ENCODE results near the gene FAM170B. TPM values are rescaled to one million over a fixed set of nuclear protein-coding genes. Genes with fewer than 3 reads are reported as not detected.

Gene FAM170B
- total RNA-seq, 5 donors from 2014 or later (not counting 1 experiment from before 2014, with no cell fraction given), result 0.16 TPM; not detected in 4

DNA sequence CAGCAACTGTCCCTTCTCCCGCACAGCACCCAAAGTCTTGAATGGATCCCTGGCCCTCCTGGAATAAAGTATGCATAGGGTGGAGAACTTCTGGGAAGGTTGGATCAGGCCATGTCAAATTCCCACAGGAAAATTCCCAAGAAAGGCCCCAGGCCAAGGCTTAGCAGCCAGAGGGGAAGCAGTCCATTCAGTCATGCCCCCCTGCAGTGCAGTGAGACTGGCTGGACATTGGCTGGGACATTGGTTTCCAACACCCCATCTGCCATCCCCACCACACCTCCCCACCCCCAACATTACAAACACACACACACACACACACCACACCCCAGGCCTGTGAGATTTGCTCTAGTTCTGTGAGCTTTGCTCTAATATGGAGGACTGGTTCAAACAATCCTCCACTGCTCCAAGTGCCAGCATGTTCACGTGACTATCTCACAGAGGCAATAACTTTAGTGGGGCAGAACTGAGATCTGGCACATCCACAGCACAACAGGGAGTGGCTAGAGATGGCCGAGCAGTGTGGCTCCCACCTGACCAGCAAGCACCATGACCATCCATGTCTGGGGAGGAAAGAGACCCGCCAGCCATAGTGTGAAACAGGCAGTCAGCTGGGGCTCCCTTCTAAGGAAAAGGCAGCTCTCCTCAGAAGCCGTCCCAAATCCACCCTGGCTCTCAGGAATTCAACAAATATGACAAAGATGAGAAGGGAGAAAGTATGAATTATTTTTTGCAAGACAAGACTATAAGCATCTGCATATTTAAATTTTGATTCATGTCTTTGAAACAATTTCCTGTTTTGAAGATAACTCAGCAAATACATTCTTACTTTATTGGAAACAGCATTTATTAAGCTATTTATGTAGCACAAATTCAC lies 6.7 kb upstream of the FAM170B start:
- peaks cover 2 to 6% of the 10 kb centered on the region in 2 donors for H3K27me3 Mint-ChIP-seq
- 70% methylated on average over 2 of the region's 5 CpGs for WGBS (ENCODE audit: insufficient coverage)
- POLR2A ChIA-PET, result no interaction called here
- no peak overlapping the region for H3K4me3 Mint-ChIP-seq
- peaks cover 0 to 5% (median 0%) of the 10 kb centered on the region in 3 donors for H3K4me1 Mint-ChIP-seq
- ATAC-seq (replicated peaks in 1 of 4) (no peak), DNase-seq (no peak)
- H3K27ac ChIP-seq (ENCODE audit: low read length), result no peak overlapping the region
- no peaks in the 10 kb centered on the region for H3K36me3 ChIP-seq (ENCODE audit: control insufficient read depth in 2 of 2, extremely low read depth in 1 of 2, insufficient read depth in 1 of 2, low read length in 1 of 2)
- no peak overlapping the region for H3K27ac Mint-ChIP-seq
- peaks cover 0 to 4% (median 2%) of the 10 kb centered on the region in 3 donors for H3K9me3 Mint-ChIP-seq
- H3K27me3 ChIP-seq (replicated peaks in 1 of 2; ENCODE audit: control insufficient read depth in 2 of 2, extremely low read depth in 1 of 2, insufficient read depth in 2 of 2, low read length in 1 of 2), result peaks cover 0 to 14% of the 10 kb centered on the region in 2 experiments
- H3K36me3 Mint-ChIP-seq, result no peaks in the 10 kb centered on the region
- H3K9me3 ChIP-seq, result no peaks in the 10 kb centered on the region
- H3K4me1 ChIP-seq (ENCODE audit: control insufficient read depth in 1 of 2, extremely low read depth in 1 of 2, insufficient read depth in 2 of 2, low read length in 2 of 2), result no peaks in the 10 kb centered on the region
- no peak overlapping the region for H3K4me3 ChIP-seq (ENCODE audit: control insufficient read depth in 1 of 2, extremely low read depth in 1 of 2, low read length in 1 of 2)
- CTCF ChIA-PET, result no interaction called here

DNA sequence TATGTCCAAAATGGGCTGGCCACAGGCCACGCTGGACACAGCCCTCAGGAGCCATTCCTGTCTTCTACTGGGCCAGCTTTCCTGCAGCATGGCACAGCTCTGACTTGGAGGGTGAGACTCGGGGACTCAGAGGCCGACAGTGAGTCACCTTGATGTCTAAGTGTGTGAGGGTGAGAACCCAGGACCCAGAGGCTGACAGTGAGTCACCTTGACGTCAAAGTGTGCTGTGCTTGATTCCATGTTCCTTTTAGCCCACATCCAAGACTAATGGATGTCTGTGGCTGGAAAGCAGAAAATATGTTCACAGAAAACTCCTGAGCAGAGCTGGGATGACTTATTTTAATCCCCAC lies 6.0 kb upstream of the FAM170B start:
- H3K4me3 Mint-ChIP-seq, result no peak overlapping the region
- peaks cover 3 to 12% of the 10 kb centered on the region in 2 donors for H3K27me3 Mint-ChIP-seq
- Histone ChIP-seq H3K4me3 (ENCODE audit: control insufficient read depth in 1 of 2, extremely low read depth in 1 of 2, low read length in 1 of 2) (no peak overlapping the region), H3K36me3 (ENCODE audit: control insufficient read depth in 2 of 2, extremely low read depth in 1 of 2, insufficient read depth in 1 of 2, low read length in 1 of 2) (no peaks in the 10 kb centered on the region), H3K4me1 (ENCODE audit: control insufficient read depth in 1 of 2, extremely low read depth in 1 of 2, insufficient read depth in 2 of 2, low read length in 2 of 2) (no peaks in the 10 kb centered on the region), H3K27me3 (replicated peaks in 1 of 2; ENCODE audit: control insufficient read depth in 2 of 2, extremely low read depth in 1 of 2, insufficient read depth in 2 of 2, low read length in 1 of 2) (peaks cover 0 to 11% of the 10 kb centered on the region in 2 experiments), H3K9me3 (no peaks in the 10 kb centered on the region), H3K27ac (ENCODE audit: low read length) (no peak overlapping the region)
- peaks cover 0 to 4% (median 2%) of the 10 kb centered on the region in 3 donors for H3K9me3 Mint-ChIP-seq
- peaks cover 0 to 9% (median 0%) of the 10 kb centered on the region in 3 donors for H3K4me1 Mint-ChIP-seq
- H3K27ac Mint-ChIP-seq, result no peak overlapping the region
- H3K36me3 Mint-ChIP-seq, result no peaks in the 10 kb centered on the region
- CTCF ChIA-PET, result no interaction called here
- POLR2A ChIA-PET, result no interaction called here
- DNase-seq (no peak), ATAC-seq (replicated peaks in 1 of 4) (no peak)
- 53% methylated on average over 2 of the region's 4 CpGs for WGBS (ENCODE audit: insufficient coverage)

DNA sequence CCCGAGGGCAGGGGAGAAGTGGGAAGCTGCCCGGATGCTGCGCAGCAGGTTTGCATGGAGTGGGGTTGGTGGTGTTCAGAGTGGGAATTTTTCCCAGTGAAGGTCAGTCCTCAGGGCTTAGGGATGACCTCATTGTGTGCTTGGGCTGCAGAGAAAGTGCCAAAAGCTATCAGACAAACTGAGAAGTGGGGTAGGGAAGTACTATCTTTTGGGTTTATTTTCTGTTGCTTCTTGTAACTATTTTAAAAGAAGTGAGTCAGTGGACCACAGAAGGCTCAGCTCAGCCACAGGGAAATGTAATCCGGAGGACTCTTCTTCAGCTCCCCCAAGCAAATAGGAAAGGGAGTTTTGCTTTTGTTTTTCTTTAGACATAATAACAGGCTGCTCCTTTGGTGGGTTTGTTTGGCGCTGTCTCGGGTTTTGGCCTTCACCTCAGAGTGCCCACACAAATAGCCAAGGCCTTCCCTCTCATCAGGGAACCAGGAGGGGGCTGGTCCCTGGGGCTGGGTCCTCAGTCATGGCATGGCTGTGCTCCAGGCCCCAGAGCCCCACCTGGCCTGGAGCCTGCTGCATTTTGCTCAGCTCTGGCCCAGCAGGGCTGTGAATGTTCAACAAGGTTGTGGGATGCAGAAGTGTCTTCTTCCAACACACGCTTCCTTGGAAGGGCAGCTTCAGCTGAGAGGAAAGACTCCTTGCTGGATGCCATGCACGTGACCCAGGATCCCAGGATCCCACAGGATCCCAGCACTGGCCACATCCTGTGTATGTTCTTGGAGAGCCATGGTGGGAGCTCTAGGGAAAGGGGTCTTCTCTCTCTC lies 5.4 kb upstream of the FAM170B start:
- Histone ChIP-seq H3K27me3 (replicated peaks in 1 of 2; ENCODE audit: control insufficient read depth in 2 of 2, extremely low read depth in 1 of 2, insufficient read depth in 2 of 2, low read length in 1 of 2) (peaks cover 0 to 11% of the 10 kb centered on the region in 2 experiments), H3K27ac (ENCODE audit: low read length) (no peak overlapping the region), H3K9me3 (no peaks in the 10 kb centered on the region), H3K4me3 (ENCODE audit: control insufficient read depth in 1 of 2, extremely low read depth in 1 of 2, low read length in 1 of 2) (no peak overlapping the region), H3K4me1 (ENCODE audit: control insufficient read depth in 1 of 2, extremely low read depth in 1 of 2, insufficient read depth in 2 of 2, low read length in 2 of 2) (no peaks in the 10 kb centered on the region), H3K36me3 (ENCODE audit: control insufficient read depth in 2 of 2, extremely low read depth in 1 of 2, insufficient read depth in 1 of 2, low read length in 1 of 2) (no peaks in the 10 kb centered on the region)
- POLR2A ChIA-PET, result no interaction called here
- peaks cover 0 to 9% (median 0%) of the 10 kb centered on the region in 3 donors for H3K4me1 Mint-ChIP-seq
- peaks cover 0 to 4% (median 2%) of the 10 kb centered on the region in 3 donors for H3K9me3 Mint-ChIP-seq
- WGBS (ENCODE audit: insufficient coverage), result 89% methylated on average over 3 of the region's 8 CpGs
- CTCF ChIA-PET, result no interaction called here
- H3K36me3 Mint-ChIP-seq, result no peaks in the 10 kb centered on the region
- no peak for DNase-seq
- H3K27me3 Mint-ChIP-seq, result peaks cover 3 to 15% of the 10 kb centered on the region in 2 donors
- ATAC-seq (replicated peaks in 1 of 4), result no peak
- H3K27ac Mint-ChIP-seq, result no peak overlapping the region
- H3K4me3 Mint-ChIP-seq, result no peak overlapping the region

DNA sequence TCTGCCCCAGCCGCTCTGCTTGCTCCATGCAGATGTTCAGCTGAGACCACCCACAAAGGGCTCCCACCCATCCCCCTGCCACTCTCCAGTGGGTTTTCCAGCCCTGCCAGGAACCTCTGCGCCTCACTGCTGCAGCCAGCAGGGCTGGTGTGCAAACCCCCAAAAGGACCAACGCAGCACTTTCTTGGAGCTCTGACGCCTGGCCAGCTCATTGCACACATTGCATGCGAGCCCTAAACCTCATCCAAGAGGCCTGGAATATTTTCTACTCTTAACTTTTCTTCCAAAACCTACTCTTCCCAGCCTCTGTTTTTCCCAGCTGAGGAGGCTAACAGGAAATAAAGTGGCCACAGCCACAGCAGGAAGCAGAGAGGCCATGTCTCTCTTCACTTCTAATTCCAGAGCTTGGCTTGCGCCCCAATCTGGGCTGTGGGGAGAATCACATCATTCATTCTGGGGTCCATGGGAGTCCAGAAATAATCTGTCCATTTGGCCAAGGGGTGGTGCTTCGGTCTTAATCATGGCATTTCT lies 4.6 kb upstream of the FAM170B start:
- 89% methylated on average over 6 of the region's 7 CpGs for WGBS (ENCODE audit: insufficient coverage)
- no peak for ATAC-seq (replicated peaks in 1 of 4)

DNA sequence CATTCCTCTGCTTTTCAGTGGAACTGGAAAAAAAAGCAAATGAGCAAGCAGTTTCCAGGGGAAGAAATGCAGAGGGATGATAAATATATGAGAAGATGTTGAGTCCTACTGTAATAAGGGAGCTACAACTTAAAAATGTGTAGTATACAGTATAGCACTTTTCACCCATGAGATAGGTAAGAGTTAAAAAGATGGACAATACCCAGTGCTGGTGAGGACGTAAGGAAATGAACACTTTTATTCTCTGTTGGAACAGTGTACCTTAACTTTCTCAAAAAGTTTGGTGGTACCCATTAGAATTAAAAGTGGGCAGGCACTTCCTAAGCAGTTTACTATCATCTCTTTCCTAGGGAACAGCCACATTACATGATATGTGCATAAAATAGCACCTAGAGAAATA lies 2.7 kb upstream of the FAM170B start:
- DNase-seq (no peak), ATAC-seq (replicated peaks in 1 of 4) (no peak)
- WGBS (ENCODE audit: insufficient coverage), result no CpG with 5 or more reads among the region's 1 CpG
- H3K4me1 ChIP-seq (ENCODE audit: control insufficient read depth in 1 of 2, extremely low read depth in 1 of 2, insufficient read depth in 2 of 2, low read length in 2 of 2), result no peaks in the 10 kb centered on the region
- H3K9me3 Mint-ChIP-seq, result peaks cover 0 to 4% (median 2%) of the 10 kb centered on the region in 3 donors
- CTCF ChIA-PET, result no interaction called here
- no peak overlapping the region for H3K27ac Mint-ChIP-seq
- H3K27me3 ChIP-seq (replicated peaks in 1 of 2; ENCODE audit: control insufficient read depth in 2 of 2, extremely low read depth in 1 of 2, insufficient read depth in 2 of 2, low read length in 1 of 2), result peaks cover 0 to 20% of the 10 kb centered on the region in 2 experiments
- no peaks in the 10 kb centered on the region for H3K36me3 ChIP-seq (ENCODE audit: control insufficient read depth in 2 of 2, extremely low read depth in 1 of 2, insufficient read depth in 1 of 2, low read length in 1 of 2)
- H3K4me3 Mint-ChIP-seq, result no peak overlapping the region
- POLR2A ChIA-PET, result no interaction called here
- no peaks in the 10 kb centered on the region for H3K9me3 ChIP-seq
- peaks cover 0 to 9% (median 0%) of the 10 kb centered on the region in 3 donors for H3K4me1 Mint-ChIP-seq
- H3K27me3 Mint-ChIP-seq, result peaks cover 3 to 15% of the 10 kb centered on the region in 2 donors
- H3K27ac ChIP-seq (ENCODE audit: low read length), result no peak overlapping the region
- no peak overlapping the region for H3K4me3 ChIP-seq (ENCODE audit: control insufficient read depth in 1 of 2, extremely low read depth in 1 of 2, low read length in 1 of 2)
- H3K36me3 Mint-ChIP-seq, result no peaks in the 10 kb centered on the region

More for the DNA sequence above, 4.6 kb upstream of the FAM170B start:
- no peak for DNase-seq
- Mint-ChIP-seq H3K4me1 (peaks cover 0 to 9% (median 0%) of the 10 kb centered on the region in 3 donors), H3K9me3 (peaks cover 0 to 4% (median 2%) of the 10 kb centered on the region in 3 donors), H3K27me3 (peaks cover 3 to 15% of the 10 kb centered on the region in 2 donors), H3K4me3 (no peak overlapping the region), H3K27ac (no peak overlapping the region), H3K36me3 (no peaks in the 10 kb centered on the region)
- H3K27me3 ChIP-seq (replicated peaks in 1 of 2; ENCODE audit: control insufficient read depth in 2 of 2, extremely low read depth in 1 of 2, insufficient read depth in 2 of 2, low read length in 1 of 2), result peaks cover 0 to 12% of the 10 kb centered on the region in 2 experiments
- POLR2A ChIA-PET, result interaction anchor here in 1 of 2 donors (0.7 kb wide), 1 partner anchor 26 kb away, joined by 3 read pairs; no protein-coding TSS in a partner anchor
- no peak overlapping the region for H3K27ac ChIP-seq (ENCODE audit: low read length)
- H3K36me3 ChIP-seq (ENCODE audit: control insufficient read depth in 2 of 2, extremely low read depth in 1 of 2, insufficient read depth in 1 of 2, low read length in 1 of 2), result no peaks in the 10 kb centered on the region
- CTCF ChIA-PET, result no interaction called here
- H3K4me3 ChIP-seq (ENCODE audit: control insufficient read depth in 1 of 2, extremely low read depth in 1 of 2, low read length in 1 of 2), result no peak overlapping the region
- no peaks in the 10 kb centered on the region for H3K9me3 ChIP-seq
- no peaks in the 10 kb centered on the region for H3K4me1 ChIP-seq (ENCODE audit: control insufficient read depth in 1 of 2, extremely low read depth in 1 of 2, insufficient read depth in 2 of 2, low read length in 2 of 2)

DNA sequence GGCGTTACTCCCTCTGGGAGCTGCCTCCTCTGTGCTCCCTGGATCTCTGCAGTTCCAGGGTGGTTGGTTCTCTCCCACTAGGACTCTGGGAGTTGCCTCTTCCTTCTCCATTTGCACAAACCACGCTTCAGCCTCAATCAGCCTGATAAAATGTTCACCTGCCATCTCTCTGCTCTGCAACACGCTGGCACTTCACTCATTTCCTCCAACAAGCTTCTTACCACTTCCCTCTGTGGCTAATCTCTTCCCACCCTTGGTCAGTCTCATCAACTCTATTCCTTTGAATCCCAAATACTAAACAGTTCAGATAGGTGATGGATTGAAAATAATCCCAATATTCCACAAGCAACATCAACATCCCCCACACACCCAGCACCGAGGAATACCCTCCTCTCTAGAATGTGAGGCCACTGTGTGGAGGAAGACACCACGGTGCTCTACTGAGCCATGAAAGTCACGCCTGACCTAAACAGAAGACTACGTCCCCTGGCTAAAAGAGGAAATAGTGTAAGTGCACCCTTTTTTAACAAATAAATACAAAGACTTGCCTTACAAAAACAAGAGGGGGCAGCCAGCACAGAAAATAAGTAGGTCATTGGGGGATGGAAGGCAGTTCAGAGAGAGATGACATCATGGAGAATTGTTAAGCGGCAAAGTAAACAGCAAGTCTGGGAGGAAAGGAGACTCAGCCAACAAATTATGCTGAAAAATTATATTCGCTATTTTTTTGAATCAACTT lies 1.9 kb upstream of the FAM170B start:
- H3K9me3 ChIP-seq, result no peaks in the 10 kb centered on the region
- no peaks in the 10 kb centered on the region for H3K4me1 ChIP-seq (ENCODE audit: control insufficient read depth in 1 of 2, extremely low read depth in 1 of 2, insufficient read depth in 2 of 2, low read length in 2 of 2)
- DNase-seq, result no peak
- no peaks in the 10 kb centered on the region for H3K36me3 ChIP-seq (ENCODE audit: control insufficient read depth in 2 of 2, extremely low read depth in 1 of 2, insufficient read depth in 1 of 2, low read length in 1 of 2)
- H3K9me3 Mint-ChIP-seq, result peaks cover 0 to 4% (median 2%) of the 10 kb centered on the region in 3 donors
- no peak for ATAC-seq (replicated peaks in 1 of 4)
- H3K27me3 Mint-ChIP-seq, result peaks cover 3 to 15% of the 10 kb centered on the region in 2 donors
- H3K4me3 Mint-ChIP-seq, result no peak overlapping the region
- no peak overlapping the region for H3K4me3 ChIP-seq (ENCODE audit: control insufficient read depth in 1 of 2, extremely low read depth in 1 of 2, low read length in 1 of 2)
- peaks cover 0 to 24% of the 10 kb centered on the region in 2 experiments for H3K27me3 ChIP-seq (replicated peaks in 1 of 2; ENCODE audit: control insufficient read depth in 2 of 2, extremely low read depth in 1 of 2, insufficient read depth in 2 of 2, low read length in 1 of 2)
- no peak overlapping the region for H3K27ac Mint-ChIP-seq
- ChIA-PET POLR2A (no interaction called here), CTCF (no interaction called here)
- 53% methylated on average over 2 of the region's 9 CpGs for WGBS (ENCODE audit: insufficient coverage)
- H3K36me3 Mint-ChIP-seq, result no peaks in the 10 kb centered on the region
- no peak overlapping the region for H3K27ac ChIP-seq (ENCODE audit: low read length)
- peaks cover 0 to 9% (median 0%) of the 10 kb centered on the region in 3 donors for H3K4me1 Mint-ChIP-seq

Measured in T-cell (primary cell).